ENCODE results near the gene DHX57. TPM values are rescaled to one million over a fixed set of nuclear protein-coding genes. Genes with fewer than 3 reads are reported as not detected.
"Not testable (repeated sequence)": the region's sequence is repeated elsewhere in the genome, so short reads cannot be mapped to it uniquely, and the experiment has no call there.

The DHX57 gene
- total and polyA plus RNA-seq, 7 donors: 1.6 to 17.3 (median 11.3) TPM

- H3K36me3 ChIP-seq: peaks cover 0 to 50% (median 12%) of the 10 kb centered on the region in 4 donors
- no peak for DNase-seq
- no peak overlapping the region for H3K4me3 ChIP-seq
- no peak overlapping the region for H3K27ac ChIP-seq
- H3K9me3 ChIP-seq: no peaks in the 10 kb centered on the region
- TF ChIP-seq EP300 (IDR thresholded peaks at IDR 0.05) (no peak), POLR2A (IDR thresholded peaks at IDR 0.05) (no peak), POLR2AphosphoS5 (IDR thresholded peaks at IDR 0.05) (no peak)
- H3K4me1 ChIP-seq: no peaks in the 10 kb centered on the region
- intact Hi-C loops (cut with DNase I): no loop called here
- 86% methylated on average over 2 of the region's 2 CpGs for WGBS, 2 donors
- no peaks in the 10 kb centered on the region for H3K27me3 ChIP-seq
Measured at GRCh38 chr2:38806015-38806732, 69.6 kb downstream of the DHX57 start.

- Histone ChIP-seq H3K36me3 (peaks cover 0 to 40% (median 4%) of the 10 kb centered on the region in 4 donors), H3K27me3 (no peaks in the 10 kb centered on the region), H3K27ac (no peak overlapping the region), H3K4me1 (no peaks in the 10 kb centered on the region), H3K4me3 (no peak overlapping the region), H3K9me3 (no peaks in the 10 kb centered on the region)
- WGBS, 2 donors: 86 to 87% methylated on average over 3 of the region's 3 CpGs
- intact Hi-C loops (cut with DNase I): no loop called here
- TF ChIP-seq POLR2AphosphoS5 (IDR thresholded peaks at IDR 0.05) (no peak), CTCF (IDR thresholded peaks at IDR 0.05) (no peak), EP300 (IDR thresholded peaks at IDR 0.05) (no peak), POLR2A (IDR thresholded peaks at IDR 0.05) (no peak)
- no peak for DNase-seq
Measured at GRCh38 chr2:38797953-38798352, 77.8 kb downstream of the DHX57 start.

GRCh38 chr2:38797250-38797676 is 78.5 kb downstream of the DHX57 start:
- H3K27me3 ChIP-seq: no peaks in the 10 kb centered on the region
- TF ChIP-seq CTCF (IDR thresholded peaks at IDR 0.05) (no peak), EP300 (IDR thresholded peaks at IDR 0.05) (no peak), POLR2A (IDR thresholded peaks at IDR 0.05) (no peak), POLR2AphosphoS5 (IDR thresholded peaks at IDR 0.05) (no peak)
- H3K9me3 ChIP-seq: no peaks in the 10 kb centered on the region
- WGBS, 2 donors: 87 to 89% methylated on average over 10 of the region's 10 CpGs
- no peak overlapping the region for H3K27ac ChIP-seq
- DNase-seq: no peak
- peaks cover 0 to 33% (median 2%) of the 10 kb centered on the region in 4 donors for H3K36me3 ChIP-seq
- H3K4me1 ChIP-seq: no peaks in the 10 kb centered on the region
- H3K4me3 ChIP-seq: no peak overlapping the region
- intact Hi-C loops (cut with DNase I): no loop called here

- DNase-seq; intact Hi-C loops (cut with DNase I); H3K27ac ChIP-seq; H3K9me3 ChIP-seq; H3K4me1 ChIP-seq; H3K27me3 ChIP-seq; H3K4me3 ChIP-seq: not testable (repeated sequence)
- H3K36me3 ChIP-seq: peaks cover 0 to 15% (median 2%) of the 10 kb centered on the region in 4 donors
- WGBS, 2 donors: 84 to 88% methylated on average over 7 of the region's 7 CpGs
Measured at GRCh38 chr2:38795016-38795415, 80.7 kb downstream of the DHX57 start.

- intact Hi-C loops (cut with DNase I): no loop called here
- 38 to 73% methylated on average over 7 of the region's 7 CpGs for WGBS, 2 donors
- H3K27ac ChIP-seq: no peak overlapping the region
- H3K27me3 ChIP-seq: no peaks in the 10 kb centered on the region
- H3K4me1 ChIP-seq: no peaks in the 10 kb centered on the region
- no peaks in the 10 kb centered on the region for H3K9me3 ChIP-seq
- peaks cover 0 to 15% (median 2%) of the 10 kb centered on the region in 4 donors for H3K36me3 ChIP-seq
- no peak overlapping the region for H3K4me3 ChIP-seq
- DNase-seq: no peak
- TF ChIP-seq POLR2A (IDR thresholded peaks at IDR 0.05): no peak
- TF ChIP-seq EP300 (IDR thresholded peaks at IDR 0.05): no peak
- no peak for TF ChIP-seq CTCF (IDR thresholded peaks at IDR 0.05)
- TF ChIP-seq POLR2AphosphoS5 (IDR thresholded peaks at IDR 0.05): no peak
Measured at GRCh38 chr2:38794235-38794946, 81.3 kb downstream of the DHX57 start.
